ENCODE data around the gene MRPL1.

DNA sequence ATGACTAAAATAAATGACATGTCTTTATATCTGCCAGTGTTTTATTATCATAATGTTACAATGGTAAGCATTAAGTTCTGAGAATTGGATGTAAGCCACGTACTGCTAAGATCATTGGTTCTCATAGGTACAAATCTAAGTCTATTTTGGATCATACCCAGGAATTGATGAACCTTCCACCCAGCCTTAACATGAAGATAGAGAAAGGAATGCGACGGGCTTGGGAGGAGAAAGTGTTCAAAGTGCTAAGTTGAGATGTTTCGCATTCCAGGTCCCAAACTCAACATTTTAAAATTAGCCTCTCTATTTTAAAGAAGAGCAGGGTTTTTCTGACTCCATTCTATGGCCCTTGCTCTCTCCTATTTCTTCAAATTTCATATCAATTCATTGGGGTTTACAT is 139.6 kb downstream of the MRPL1 start:
- TF ChIP-seq CTCF (conservative IDR thresholded peaks at IDR 0.05; ENCODE audit: low read length) (no peak), EZH2phosphoT487 (IDR thresholded peaks at IDR 0.05; ENCODE audit: borderline replicate concordance, low read depth, low read length) (no peak)
